ENCODE results near the gene CCDC74B.
"Not testable (repeated sequence)": the region's sequence is repeated elsewhere in the genome, so short reads cannot be mapped to it uniquely, and the experiment has no call there.

GRCh38 chr2:130180404-130181324, 35.8 kb upstream of the CCDC74B start:
- not testable (repeated sequence) for TF ChIP-seq GATA1 (IDR thresholded peaks at IDR 0.05; ENCODE audit: low read depth, low read length); POLR2A (IDR thresholded peaks at IDR 0.05; ENCODE audit: low read length)

All from erythroblast (primary cell).